ENCODE data around the gene TUBGCP2. TPM values are rescaled to one million over a fixed set of nuclear protein-coding genes. Genes with fewer than 3 reads are reported as not detected.

Gene TUBGCP2
- total and polyA plus RNA-seq, 2 of the 13 experiments (the other 11 are each of a cell fraction or from before 2014, with no cell fraction given): 21.3 to 34.5 TPM

- TF ChIP-seq ZNF780A (CRISPR knock-in tag; IDR thresholded peaks at IDR 0.05) (no peak), HNRNPLL (IDR thresholded peaks at IDR 0.05; ENCODE audit: low read depth, low read length, poor library complexity, severe bottlenecking) (no peak), TAF1 (CRISPR knock-in tag; IDR thresholded peaks at IDR 0.05) (no peak), ATF7-NPFF (CRISPR knock-in tag; IDR thresholded peaks at IDR 0.05; ENCODE audit: low read depth) (no peak; the same call in 1 of the 2 replicates), ZBTB1 (CRISPR knock-in tag; IDR thresholded peaks at IDR 0.05; ENCODE audit: borderline replicate concordance) (no peak), ZBTB7B (CRISPR knock-in tag; IDR thresholded peaks at IDR 0.05) (no peak), PRPF4 (IDR thresholded peaks at IDR 0.05; ENCODE audit: low read depth, low read length, poor library complexity, severe bottlenecking) (no peak), ZNF607 (CRISPR knock-in tag; IDR thresholded peaks at IDR 0.05; ENCODE audit: borderline replicate concordance) (no peak), ZNF460 (CRISPR knock-in tag; IDR thresholded peaks at IDR 0.05; ENCODE audit: borderline replicate concordance) (no peak), ERF (CRISPR knock-in tag; IDR thresholded peaks at IDR 0.05) (no peak), NFYC (CRISPR knock-in tag; IDR thresholded peaks at IDR 0.05) (no peak)
- TF ChIP-seq, protein P1, sequence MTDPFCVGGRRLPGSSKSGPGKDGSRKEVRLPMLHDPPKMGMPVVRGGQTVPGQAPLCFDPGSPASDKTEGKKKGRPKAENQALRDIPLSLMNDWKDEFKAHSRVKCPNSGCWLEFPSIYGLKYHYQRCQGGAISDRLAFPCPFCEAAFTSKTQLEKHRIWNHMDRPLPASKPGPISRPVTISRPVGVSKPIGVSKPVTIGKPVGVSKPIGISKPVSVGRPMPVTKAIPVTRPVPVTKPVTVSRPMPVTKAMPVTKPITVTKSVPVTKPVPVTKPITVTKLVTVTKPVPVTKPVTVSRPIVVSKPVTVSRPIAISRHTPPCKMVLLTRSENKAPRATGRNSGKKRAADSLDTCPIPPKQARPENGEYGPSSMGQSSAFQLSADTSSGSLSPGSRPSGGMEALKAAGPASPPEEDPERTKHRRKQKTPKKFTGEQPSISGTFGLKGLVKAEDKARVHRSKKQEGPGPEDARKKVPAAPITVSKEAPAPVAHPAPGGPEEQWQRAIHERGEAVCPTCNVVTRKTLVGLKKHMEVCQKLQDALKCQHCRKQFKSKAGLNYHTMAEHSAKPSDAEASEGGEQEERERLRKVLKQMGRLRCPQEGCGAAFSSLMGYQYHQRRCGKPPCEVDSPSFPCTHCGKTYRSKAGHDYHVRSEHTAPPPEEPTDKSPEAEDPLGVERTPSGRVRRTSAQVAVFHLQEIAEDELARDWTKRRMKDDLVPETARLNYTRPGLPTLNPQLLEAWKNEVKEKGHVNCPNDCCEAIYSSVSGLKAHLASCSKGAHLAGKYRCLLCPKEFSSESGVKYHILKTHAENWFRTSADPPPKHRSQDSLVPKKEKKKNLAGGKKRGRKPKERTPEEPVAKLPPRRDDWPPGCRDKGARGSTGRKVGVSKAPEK (CRISPR knock-in tag; IDR thresholded peaks at IDR 0.05; ENCODE audit: borderline replicate concordance): no peak
- TF ChIP-seq, protein P2, sequence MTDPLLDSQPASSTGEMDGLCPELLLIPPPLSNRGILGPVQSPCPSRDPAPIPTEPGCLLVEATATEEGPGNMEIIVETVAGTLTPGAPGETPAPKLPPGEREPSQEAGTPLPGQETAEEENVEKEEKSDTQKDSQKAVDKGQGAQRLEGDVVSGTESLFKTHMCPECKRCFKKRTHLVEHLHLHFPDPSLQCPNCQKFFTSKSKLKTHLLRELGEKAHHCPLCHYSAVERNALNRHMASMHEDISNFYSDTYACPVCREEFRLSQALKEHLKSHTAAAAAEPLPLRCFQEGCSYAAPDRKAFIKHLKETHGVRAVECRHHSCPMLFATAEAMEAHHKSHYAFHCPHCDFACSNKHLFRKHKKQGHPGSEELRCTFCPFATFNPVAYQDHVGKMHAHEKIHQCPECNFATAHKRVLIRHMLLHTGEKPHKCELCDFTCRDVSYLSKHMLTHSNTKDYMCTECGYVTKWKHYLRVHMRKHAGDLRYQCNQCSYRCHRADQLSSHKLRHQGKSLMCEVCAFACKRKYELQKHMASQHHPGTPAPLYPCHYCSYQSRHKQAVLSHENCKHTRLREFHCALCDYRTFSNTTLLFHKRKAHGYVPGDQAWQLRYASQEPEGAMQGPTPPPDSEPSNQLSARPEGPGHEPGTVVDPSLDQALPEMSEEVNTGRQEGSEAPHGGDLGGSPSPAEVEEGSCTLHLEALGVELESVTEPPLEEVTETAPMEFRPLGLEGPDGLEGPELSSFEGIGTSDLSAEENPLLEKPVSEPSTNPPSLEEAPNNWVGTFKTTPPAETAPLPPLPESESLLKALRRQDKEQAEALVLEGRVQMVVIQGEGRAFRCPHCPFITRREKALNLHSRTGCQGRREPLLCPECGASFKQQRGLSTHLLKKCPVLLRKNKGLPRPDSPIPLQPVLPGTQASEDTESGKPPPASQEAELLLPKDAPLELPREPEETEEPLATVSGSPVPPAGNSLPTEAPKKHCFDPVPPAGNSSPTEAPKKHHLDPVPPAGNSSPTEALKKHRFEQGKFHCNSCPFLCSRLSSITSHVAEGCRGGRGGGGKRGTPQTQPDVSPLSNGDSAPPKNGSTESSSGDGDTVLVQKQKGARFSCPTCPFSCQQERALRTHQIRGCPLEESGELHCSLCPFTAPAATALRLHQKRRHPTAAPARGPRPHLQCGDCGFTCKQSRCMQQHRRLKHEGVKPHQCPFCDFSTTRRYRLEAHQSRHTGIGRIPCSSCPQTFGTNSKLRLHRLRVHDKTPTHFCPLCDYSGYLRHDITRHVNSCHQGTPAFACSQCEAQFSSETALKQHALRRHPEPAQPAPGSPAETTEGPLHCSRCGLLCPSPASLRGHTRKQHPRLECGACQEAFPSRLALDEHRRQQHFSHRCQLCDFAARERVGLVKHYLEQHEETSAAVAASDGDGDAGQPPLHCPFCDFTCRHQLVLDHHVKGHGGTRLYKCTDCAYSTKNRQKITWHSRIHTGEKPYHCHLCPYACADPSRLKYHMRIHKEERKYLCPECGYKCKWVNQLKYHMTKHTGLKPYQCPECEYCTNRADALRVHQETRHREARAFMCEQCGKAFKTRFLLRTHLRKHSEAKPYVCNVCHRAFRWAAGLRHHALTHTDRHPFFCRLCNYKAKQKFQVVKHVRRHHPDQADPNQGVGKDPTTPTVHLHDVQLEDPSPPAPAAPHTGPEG (CRISPR knock-in tag; IDR thresholded peaks at IDR 0.05): no peak; the same call in 1 of the 2 replicates
- TF ChIP-seq, protein P3, sequence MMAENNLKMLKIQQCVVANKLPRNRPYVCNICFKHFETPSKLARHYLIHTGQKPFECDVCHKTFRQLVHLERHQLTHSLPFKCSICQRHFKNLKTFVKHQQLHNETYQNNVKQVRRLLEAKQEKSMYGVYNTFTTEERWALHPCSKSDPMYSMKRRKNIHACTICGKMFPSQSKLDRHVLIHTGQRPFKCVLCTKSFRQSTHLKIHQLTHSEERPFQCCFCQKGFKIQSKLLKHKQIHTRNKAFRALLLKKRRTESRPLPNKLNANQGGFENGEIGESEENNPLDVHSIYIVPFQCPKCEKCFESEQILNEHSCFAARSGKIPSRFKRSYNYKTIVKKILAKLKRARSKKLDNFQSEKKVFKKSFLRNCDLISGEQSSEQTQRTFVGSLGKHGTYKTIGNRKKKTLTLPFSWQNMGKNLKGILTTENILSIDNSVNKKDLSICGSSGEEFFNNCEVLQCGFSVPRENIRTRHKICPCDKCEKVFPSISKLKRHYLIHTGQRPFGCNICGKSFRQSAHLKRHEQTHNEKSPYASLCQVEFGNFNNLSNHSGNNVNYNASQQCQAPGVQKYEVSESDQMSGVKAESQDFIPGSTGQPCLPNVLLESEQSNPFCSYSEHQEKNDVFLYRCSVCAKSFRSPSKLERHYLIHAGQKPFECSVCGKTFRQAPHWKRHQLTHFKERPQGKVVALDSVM (CRISPR knock-in tag; IDR thresholded peaks at IDR 0.05): no peak
- TF ChIP-seq, protein P4, sequence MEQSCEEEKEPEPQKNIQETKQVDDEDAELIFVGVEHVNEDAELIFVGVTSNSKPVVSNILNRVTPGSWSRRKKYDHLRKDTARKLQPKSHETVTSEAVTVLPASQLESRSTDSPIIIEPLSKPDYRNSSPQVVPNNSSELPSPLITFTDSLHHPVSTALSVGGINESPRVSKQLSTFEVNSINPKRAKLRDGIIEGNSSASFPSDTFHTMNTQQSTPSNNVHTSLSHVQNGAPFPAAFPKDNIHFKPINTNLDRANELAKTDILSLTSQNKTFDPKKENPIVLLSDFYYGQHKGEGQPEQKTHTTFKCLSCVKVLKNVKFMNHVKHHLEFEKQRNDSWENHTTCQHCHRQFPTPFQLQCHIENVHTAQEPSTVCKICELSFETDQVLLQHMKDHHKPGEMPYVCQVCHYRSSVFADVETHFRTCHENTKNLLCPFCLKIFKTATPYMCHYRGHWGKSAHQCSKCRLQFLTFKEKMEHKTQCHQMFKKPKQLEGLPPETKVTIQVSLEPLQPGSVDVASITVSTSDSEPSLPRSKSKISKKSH (CRISPR knock-in tag; IDR thresholded peaks at IDR 0.05; ENCODE audit: borderline replicate concordance): no peak
These were observed 48.0 kb upstream of the TUBGCP2 start (continued) for GRCh38 chr10:133356549-133357284.
